NCI-H446 treated with DMSO at 0.1 percent for 48 hours (cell line): ENCODE results near the gene TEX29.

Experiments used
- DNase-seq: peaks from one replicate; lab custom pipeline; 2025; lab: John Stamatoyannopoulos, UW

The TEX29 gene

DNA sequence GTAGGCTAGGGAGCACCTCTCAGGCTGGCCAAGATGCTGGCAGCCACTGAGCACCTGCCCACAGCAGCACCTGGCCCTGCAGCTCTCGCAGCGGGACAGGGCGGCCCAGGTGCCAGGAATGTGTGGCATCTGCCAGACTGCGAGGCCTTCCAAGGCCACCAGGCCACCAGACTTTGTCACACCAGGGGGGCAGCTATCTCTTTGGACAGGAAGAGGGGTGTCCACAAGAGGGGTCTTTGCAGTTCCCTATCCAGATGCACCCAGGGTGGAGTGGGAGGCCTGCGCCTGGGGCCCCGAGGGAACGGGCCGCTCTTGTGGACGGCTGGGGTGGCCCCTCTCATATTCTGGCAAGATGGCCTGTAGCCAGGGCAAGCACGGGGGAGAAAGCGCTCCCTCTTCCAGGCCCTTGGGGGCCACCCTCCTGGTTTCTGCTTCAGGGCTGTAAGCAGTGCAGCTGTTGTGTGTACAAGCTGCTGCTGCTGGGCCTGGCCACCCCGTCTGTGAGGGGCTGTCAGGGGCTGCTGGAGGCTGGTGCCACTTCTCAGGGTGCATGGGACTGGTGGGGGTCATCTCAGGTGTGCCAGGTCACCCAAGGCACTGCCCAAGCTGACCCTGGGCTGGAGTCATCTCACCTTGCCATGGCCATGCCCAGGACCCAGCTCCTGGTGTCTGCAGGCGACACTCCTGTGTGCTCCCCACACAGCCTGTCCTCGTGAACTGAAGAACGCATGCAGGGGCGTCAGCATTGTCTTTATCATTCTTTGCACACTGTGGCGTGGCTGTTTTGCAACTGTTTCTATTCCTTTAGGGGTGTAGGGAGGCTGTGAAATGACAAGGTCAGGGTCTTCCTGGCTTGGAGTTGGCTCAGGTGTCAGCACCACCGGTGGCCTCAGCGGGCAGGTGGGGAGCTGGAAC, 1.8 kb downstream of the TEX29 start:
- no peak for DNase-seq

DNA sequence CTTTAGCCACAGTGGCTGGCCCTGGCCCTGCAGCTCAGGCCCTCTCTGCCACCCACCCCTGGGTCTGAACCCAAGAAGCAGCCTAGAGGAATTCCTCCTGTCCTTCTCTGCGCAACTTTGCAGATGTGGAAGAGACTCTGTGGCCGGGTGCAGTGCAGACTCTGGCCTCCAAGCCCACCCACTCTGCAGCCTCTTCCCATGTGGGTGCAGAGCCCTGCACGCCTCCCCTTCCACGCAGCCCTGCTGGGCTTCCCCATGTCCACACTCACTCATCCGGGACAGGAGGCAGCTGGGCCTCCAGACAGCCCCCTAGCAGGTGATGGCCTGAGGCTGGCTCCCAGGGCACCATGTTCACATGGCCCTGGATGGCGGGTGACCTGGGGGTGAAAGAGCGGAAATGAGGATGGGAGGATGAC, 2.5 kb downstream of the TEX29 start:
- DNase-seq = no peak

DNA sequence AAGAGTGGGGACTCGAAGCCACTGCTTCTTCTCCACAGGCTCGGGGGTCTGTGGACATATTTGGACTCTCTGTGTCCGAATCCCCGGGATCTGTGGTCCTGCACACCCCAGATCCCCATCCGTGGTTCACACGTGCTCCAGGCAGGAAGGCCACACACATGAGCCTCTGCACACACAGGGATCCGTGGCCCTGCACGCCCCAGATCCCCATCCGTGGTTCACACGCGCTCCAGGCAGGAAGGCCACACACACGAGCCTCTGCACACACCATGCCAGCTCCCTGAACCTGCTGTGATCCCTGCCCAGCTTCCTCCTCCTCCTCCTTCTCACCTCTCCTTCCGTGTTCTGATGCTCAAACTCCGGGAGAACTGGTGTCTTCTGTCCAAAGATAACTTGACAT, 3.1 kb downstream of the TEX29 start:
- no peak for DNase-seq

DNA sequence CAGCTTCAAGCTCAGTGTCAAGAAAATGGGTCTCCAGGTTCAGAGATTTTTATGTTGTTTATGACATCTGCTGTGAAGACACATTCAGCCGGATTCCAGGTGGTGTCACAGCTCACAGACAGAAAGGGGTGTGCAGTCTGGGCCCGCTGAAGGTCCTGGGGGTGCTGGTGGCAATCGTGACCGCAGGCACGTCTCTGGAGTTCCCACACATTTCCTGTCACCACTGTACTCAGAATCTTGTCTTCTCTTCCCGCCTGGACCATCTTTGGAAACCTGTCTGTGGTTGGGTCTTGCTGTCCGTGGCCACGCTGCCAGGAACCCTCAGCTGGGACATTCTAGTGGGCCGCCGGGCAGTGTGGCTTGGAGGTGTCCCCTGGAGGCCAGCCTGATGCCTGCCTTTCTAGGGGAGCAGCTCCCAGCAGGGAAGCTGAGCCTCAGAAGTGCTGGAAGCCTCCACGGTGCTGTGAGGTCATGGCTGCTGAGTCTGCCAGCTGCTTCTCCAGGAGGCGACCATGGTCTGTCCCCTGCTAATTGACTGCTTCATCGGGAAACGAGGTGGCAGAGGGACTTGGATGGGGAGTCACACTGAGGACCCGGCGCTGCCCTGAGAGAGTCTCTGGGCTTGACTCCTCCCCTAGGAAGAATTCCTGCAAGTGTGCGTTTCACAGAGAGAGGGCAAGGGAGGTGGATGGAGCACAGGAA, 3.7 kb downstream of the TEX29 start:
- DNase-seq = no peak

DNA sequence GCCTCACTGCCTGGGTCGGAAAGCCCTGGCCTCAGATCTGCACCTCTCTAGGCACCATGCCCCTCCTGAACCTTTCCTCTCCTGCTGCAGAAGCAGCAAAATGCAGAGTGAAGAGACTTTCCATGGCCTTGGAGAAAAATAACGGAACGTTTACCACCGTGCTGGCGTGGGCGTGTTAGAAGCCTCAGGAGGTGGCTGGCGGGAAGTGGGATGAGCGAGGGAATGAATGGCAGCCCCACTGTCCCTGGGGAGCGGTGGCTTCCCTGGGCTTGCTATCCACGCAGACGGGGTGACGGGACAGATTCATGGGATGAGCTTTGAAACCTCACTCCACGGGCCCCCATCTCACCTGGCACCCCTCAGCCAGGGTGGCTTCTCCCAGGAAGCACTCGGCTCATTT, 4.3 kb downstream of the TEX29 start:
- no peak for DNase-seq

DNA sequence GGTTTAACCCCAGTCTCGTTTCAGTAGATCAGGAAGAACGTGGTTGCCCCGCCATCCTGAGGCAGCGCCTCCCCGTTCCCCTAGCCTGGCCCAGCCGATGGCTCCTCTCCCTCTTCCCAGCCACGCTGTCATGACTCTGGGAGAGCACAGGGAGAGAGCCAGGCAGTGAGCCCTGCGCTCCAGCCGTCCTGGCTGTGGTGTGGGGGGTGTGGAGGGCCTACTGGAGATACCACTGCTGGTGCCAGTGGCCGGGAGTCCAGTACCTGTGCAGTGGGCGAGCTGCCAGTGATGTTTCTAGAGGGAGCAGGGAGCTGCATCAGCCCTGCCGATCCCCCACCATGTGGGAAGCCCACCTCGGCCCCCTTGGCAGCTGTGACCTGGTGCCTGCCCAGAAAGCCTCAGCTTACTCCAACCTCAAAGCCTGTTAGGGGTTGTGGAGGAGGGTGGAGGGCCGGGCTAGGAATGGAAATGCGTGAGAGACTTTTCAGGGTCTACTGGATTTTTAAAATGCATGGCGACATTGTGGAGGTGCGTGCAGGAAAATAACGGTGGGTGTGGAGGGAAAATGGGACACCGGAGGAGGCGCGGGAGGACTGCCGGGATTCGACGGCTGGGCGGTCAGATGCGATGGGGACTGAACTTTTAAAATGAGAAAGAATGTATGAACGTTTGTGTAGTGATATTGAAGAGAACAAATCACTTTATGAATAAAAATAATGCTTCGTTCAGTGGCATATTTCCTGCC, 4.9 kb downstream of the TEX29 start:
- DNase-seq = no peak

DNA sequence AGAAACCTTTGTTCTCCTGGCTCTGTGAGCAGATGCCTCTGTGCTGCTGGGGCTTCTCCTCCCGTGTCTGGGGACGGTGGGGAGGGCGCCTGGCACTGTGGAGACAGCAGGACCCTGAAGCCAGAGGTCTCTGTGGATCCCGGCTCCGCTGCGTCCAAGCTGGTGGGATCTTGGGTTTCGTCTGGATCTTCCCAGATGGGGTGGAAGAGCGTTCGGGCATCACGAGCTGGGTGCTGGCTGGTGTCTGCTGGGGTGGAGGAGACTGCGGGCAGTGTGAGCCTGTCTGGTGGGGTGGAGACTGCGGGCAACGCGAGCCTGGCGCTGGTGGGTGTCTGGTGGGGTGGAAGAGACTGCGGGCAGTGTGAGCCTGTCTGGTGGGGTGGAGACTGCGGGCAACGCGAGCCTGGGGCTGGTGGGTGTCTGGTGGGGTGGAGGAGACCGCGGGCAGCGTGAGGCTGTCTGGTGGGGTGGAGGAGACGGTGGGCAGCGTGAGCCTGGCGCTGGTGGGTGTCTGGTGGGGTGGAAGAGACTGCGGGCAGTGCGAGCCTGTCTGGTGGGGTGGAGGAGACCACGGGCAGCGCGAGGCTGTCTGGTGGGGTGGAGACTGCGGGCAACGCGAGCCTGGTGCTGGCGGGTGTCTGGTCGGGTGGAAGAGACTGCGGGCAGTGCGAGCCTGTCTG, 5.6 kb downstream of the TEX29 start:
- DNase-seq = no peak

DNA sequence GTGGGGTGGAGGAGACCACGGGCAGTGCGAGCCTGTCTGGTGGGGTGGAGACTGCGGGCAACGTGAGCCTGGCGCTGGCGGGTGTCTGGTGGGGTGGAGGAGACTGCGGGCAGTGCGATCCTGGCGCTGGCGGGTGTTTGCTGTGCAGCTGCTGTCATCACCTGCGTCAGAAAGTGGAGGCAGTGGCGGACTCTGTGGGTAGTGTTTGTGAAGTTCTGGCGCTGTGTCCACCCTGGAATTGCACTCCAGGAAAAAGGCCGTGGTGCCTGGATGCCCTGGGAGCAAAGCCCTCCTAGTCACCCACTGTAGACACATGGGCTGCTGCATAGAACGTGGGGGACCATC, 6.2 kb downstream of the TEX29 start:
- no peak for DNase-seq

DNA sequence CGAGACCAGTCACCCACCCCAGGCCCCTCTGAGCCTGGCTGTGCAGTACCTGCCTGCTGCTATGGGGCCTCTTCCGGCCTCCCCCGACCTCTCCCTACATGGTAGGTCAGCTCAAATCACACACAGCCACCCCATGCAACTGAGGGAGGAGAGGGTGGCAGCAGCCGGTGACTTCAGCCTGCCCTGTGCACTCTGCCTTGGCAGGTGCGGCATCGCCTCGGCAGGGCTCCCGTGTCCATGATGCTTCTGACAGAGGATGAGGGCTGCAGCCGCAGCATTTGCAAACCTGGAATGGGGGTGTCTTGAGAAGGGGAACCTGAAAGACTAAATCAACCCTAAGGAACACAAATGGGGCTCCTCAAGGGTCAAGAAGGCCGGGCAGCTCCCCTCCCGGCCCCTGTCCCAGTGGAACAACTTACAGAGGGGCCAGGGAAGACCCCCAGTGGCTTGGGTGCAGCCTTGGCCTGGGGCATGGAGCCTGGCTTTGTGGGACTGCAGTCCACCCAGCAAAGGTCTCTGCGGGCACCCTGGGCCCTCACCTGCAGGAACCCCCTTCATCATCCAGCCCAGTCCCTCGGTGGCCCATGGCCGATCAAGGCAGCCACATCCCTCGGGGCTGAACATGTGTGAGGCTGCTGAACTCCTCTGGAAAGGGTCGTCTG, 6.7 kb downstream of the TEX29 start:
- no peak for DNase-seq

DNA sequence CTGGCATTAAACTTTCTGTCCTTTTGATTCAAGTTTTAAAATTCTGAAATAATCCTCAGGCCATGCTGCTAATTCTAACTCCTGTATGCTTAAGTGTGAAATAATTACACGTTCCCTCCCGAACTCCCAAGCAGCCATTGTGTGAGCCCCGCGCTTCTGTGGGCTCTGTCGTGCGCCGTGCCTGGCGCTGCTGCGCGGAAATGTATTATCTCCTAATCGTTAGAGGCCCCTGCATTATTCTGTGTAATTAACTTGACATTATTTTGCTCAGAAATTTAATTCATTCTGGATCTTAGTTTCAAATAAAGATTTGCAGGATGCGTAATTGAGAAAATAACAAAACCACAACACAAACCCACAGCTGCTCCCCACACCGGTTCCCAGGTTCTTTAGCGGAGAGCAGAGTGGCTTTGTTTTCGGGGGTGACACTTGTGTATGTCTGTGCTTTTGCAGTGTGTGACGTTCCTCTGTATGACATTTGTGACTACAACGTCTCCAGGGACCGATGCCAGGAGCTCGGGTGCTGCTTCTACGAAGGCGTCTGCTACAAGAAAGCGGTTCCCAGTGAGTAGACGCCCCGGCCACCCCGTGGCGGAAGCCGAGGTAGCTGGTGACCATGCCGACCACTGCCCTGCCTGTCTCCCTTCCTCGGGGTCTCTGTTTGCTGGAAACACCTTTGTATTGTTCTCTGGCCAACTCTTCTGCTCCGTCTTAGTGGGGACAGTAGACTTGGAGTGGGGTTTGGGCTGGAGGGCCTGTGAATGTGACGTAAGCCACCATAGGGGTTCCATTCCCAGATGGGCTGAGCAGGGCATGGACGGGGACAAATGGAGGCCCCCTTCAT, 7.5 kb downstream of the TEX29 start:
- no peak for DNase-seq

DNA sequence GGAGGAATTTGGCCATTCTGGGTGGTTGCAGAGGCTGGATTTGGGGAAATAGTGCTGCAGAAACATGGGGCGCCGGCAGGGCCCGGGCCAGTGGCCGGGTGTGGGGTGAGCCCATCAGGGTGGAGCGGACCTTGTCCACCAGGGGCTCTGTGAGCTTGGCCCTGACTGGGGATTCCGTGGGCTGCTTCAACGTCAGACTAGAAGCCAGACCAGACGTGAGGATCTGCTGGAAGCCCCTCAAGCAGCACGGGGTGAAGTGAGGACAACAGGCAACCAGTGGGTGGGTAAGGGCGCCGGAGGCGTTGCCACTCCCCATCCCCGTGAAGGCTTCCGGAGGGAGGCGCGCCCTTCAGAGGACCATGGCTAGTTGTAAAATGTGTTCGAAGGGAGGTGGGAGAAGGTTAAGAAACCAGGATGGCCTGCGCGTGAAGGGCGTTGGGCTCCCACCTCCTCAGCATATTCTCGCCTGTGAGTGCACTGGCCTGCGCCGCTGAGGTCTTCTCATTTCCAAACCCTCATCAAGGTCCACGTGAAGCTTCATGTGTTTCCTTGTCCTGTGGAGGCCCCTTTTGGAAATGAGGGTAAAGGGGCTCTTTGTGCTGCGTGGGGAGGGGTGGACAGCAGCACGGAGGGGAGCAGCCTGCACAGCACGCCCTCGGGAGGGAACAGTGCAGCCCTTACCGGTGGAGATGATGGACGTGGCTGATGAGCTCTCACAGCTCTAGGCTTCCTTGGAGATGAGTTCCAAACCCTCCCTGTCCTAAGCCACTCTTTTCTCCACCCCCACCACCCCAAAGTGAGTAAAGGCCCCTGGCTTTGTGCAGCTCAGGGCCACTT, 8.3 kb downstream of the TEX29 start:
- no peak for DNase-seq

DNA sequence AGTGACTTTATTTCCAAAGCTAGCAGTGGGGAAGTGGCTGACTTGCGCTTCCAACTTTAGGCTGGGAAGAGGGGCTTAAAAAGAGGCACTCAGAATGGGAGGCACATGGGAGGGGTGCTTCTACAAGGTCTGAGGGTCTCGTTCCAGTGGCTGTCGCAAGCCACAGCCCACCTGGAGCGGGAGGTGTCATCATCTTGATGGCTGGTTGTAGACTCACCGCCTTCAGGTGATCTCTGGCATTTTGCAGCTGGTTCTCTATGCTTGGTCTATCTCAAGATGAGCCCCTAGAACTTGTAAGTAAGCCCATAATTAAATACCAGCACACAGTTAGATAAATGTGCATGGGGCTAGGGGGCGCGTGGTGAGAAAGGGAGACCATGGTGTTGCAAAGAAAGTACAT, 9.2 kb downstream of the TEX29 start:
- no peak for DNase-seq

DNA sequence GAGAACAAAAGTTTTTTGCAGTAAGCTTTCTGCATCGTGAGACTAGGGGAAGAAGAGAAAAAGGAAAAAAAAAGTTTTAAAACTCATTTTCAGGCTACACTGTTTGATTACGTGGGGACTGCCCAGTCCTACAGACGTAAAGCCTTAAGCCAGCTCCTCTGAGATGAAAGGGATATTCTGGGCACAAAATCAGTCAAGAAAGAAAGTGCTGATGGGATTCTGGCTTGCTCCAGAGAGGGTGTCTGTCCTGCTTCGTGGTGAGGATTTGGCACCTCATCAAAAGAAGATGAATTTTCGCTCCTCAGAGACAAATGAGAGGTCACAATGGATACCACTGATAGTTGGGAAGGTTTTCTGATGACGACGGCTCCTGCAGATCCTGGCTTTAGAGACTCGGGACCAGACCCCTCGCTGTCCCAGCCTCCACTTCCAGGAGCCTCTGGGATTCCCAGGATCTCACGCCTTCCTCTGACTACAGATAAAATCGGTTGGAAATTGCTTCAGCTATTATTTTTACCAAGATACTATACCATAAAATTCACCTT, 9.7 kb downstream of the TEX29 start:
- no peak for DNase-seq

DNA sequence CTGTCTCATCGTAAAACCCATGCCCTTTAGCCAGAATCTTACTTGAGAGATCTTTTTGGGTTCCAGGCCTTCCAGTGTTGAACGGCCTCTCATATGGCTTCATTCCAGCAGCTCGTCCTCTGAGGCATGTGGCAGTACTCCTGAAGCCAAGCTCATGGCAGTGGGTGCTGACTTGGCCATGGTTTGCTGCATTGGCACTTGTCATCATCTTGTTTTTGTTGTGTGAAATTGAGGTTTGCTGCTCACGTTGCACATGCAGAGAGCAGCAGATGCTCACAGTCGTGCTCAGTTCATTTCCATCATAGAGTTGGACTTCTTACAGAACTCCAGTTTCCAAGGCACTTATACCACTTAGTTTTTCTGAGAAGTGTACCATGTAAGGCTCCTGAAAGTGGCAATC, 14.9 kb downstream of the TEX29 start:
- DNase-seq = no peak

DNA sequence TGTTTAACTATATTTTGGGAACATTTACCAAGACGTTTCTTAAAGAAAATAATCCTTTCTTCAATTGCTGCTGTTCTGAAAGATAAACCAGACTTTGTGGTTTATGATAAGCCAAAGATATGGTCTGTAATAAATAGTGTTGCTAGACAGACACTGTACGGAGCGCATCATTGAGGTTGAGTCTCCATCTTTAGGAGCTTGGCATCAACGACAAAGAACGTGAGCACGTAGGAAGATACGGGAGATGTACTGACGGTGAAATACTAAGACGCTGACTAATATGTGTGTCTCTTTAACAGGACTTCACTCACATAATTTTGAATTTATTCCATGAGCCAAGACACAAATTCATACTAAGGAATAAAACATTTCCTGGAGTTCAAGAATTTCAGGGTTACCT, 16.2 kb downstream of the TEX29 start:
- DNase-seq = no peak

DNA sequence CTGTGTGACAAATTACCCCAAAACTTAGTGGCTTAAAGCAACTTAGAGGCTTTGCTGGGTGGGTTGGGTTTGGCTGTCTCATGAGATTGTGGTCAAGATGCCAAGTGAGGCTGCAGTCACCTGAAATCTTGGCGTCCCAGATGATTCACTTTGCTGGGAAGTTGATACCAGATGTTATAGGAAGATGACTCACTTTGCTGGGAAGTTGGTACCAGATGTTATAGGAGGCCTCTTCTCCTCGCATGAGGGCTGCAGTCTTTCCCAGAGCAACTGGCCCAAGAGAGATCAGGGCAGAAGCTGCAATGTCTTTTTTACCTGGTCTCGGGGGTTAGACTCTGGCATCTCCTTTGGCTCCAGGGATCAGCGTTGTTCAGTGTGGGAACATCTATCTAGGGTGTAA, 16.8 kb downstream of the TEX29 start:
- no peak for DNase-seq

DNA sequence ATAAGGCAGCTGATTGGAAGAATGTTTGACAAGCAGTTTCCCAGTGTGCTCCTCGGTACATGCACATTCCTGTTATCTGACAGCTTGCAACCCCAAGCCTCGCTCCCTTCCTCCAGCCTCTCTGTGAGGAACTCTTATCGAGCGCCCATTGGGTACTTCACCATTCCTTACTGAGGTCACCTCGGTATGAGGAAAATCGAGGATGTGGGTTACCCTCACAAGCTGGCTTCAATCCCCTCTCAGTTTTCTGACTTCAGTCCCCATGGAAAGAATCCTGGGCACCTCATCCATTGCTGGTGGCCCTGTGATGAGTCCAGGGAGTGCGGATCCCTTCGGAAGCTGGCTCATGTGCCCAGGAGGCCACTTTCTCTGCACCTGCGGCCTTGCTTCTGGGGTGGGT, 17.3 kb downstream of the TEX29 start:
- no peak for DNase-seq

DNA sequence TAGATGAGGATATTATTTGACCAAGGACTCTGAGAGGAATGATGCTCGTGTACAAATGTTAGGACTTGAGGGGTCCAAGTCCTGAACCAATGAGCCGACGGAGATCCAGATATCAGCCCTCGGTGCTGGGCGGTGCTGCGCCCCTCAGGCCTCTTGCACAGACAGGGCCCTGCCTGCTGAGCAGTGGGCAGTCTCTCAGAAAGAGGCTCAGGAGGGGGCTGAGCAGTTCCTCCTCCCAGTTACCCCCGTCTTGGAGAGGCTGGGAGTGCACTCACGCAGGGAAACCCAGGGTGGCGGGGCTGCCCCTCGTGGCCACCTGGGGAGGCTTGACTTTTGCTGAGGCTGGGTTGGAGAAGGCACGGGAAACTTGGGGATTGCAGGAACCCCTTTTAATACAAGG, 18.4 kb downstream of the TEX29 start:
- DNase-seq = no peak

DNA sequence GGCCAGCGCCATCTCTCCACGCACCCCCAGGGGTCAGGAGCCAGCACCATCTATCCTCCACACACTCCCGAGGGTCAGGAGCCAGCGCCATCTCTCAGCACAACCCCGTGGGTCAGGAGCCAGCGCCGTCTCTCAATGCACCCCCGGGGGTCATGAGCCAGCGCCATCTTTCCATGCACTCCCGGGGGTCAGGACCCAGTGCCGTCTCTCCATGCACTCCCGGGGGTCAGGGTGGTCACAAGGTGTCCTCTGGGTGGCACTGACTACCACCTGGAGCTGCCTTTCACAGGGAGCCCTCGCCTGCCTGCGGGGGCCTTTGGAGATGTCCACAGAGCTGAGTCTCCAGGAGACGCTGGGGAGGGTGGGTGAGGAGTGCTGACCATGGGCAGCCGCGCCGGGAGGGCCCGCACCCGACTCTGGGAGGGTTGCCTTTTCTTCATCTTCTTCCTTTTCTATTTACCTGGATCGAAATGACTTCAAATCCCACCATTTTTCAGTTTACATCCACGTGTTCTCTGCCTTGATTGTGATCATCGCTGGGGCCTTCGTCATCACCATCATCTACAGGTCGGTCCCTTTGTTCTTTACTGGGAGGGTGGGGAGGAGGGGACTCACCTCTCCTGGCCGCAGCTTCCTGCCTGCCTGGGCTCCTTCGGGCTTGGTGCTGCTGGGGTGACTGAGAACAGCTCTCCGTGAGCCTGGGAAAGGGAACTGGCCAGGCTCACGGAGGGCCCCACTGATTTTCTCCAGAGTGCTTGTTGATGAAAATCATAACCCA, 19.1 kb downstream of the TEX29 start:
- no peak for DNase-seq
